ENCODE measurements around the gene IL18.
"Not testable (repeated sequence)": the region's sequence is repeated elsewhere in the genome, so short reads cannot be mapped to it uniquely, and the experiment has no call there.

The IL18 gene

GRCh38 chr11:112172362-112172994, 8.6 kb upstream of the IL18 start:
- peak; percentile 80 for DNase-seq (ENCODE audit: low spot score)

- no peak for DNase-seq (ENCODE audit: low spot score)
Observed at GRCh38 chr11:112167145-112167544, 3.3 kb upstream of the IL18 start, which contains the start of gene TEX12. TSS of gene TEX12 (plus strand) at chr11:112167372. CDS start at chr11:112169269, 1,897 bp downstream.

GRCh38 chr11:112166562-112166961, 2.7 kb upstream of the IL18 start:
- no peak for DNase-seq (ENCODE audit: low spot score)

GRCh38 chr11:112165049-112165448, 1.2 kb upstream of the IL18 start:
- DNase-seq (ENCODE audit: low spot score) = no peak

- DNase-seq (ENCODE audit: low spot score) = no peak
Observed at GRCh38 chr11:112162761-112163546, 940 bp downstream of the IL18 start.

- DNase-seq (ENCODE audit: low spot score) = not testable (repeated sequence)
Observed at GRCh38 chr11:112162200-112162599, 1.7 kb downstream of the IL18 start.

- no peak for DNase-seq (ENCODE audit: low spot score)
Observed at GRCh38 chr11:112161012-112161411, 2.9 kb downstream of the IL18 start.

GRCh38 chr11:112160091-112160848, 3.6 kb downstream of the IL18 start:
- DNase-seq (ENCODE audit: low spot score) = no peak

- DNase-seq (ENCODE audit: low spot score) = peak; percentile 38
Observed at GRCh38 chr11:112159098-112160065, 4.5 kb downstream of the IL18 start.

GRCh38 chr11:112156956-112157766, 6.7 kb downstream of the IL18 start:
- peak; percentile 99 for DNase-seq (ENCODE audit: low spot score)

GRCh38 chr11:112156153-112156955, 7.5 kb downstream of the IL18 start:
- peak; percentile 9 for DNase-seq (ENCODE audit: low spot score)

- DNase-seq (ENCODE audit: low spot score) = no peak
Observed at GRCh38 chr11:112150517-112150916, 13.4 kb downstream of the IL18 start.

- DNase-seq (ENCODE audit: low spot score) = no peak
Observed at GRCh38 chr11:112143597-112143996, 20.3 kb downstream of the IL18 start.

- no peak for DNase-seq (ENCODE audit: low spot score)
Observed at GRCh38 chr11:112134473-112134872, 29.4 kb downstream of the IL18 start.

- DNase-seq (ENCODE audit: low spot score) = no peak
Observed at GRCh38 chr11:112132737-112133136, 31.2 kb downstream of the IL18 start.

GRCh38 chr11:112129656-112130055, 34.2 kb downstream of the IL18 start:
- DNase-seq (ENCODE audit: low spot score) = no peak

GRCh38 chr11:112128483-112129121, 35.3 kb downstream of the IL18 start:
- peak; percentile 90 for DNase-seq (ENCODE audit: low spot score)

GRCh38 chr11:112127056-112127455, 36.8 kb downstream of the IL18 start:
- DNase-seq (ENCODE audit: low spot score) = no peak

- DNase-seq (ENCODE audit: low spot score) = no peak
Observed at GRCh38 chr11:112123129-112123528, 40.8 kb downstream of the IL18 start.

Data from kidney tubule cell (primary cell).